Osteocyte (in vitro differentiated cells): Measurements from ENCODE around the gene FAAP20. TPM values are rescaled to one million over a fixed set of nuclear protein-coding genes. Genes with fewer than 3 reads are reported as not detected.

ENCODE experiments used
- DNase-seq: peaks from one replicate; pipeline ENCODE4 v3.0.0; 2021; ENCODE audit warnings: mixed read lengths; ENCODE audit not compliant: unreplicated experiment; ENCODE audit errors: extremely low spot score
- H3K27ac Mint-ChIP-seq: one replicate; pipeline ENCODE4 v1.8.0; 2021; ENCODE audit warnings: mild to moderate bottlenecking, mixed read lengths; ENCODE audit not compliant: unreplicated experiment
- H3K27me3 Mint-ChIP-seq: one replicate; pipeline ENCODE4 v1.8.0; 2021; ENCODE audit warnings: mixed read lengths; ENCODE audit not compliant: unreplicated experiment
- H3K36me3 Mint-ChIP-seq: one replicate; pipeline ENCODE4 v1.8.0; 2021; ENCODE audit warnings: mixed read lengths; ENCODE audit not compliant: unreplicated experiment
- H3K4me1 Mint-ChIP-seq: one replicate; pipeline ENCODE4 v1.8.0; 2021; ENCODE audit warnings: mixed read lengths; ENCODE audit not compliant: unreplicated experiment
- H3K4me3 Mint-ChIP-seq: one replicate; pipeline ENCODE4 v1.8.0; 2021; ENCODE audit warnings: mild to moderate bottlenecking, moderate library complexity, mixed read lengths; ENCODE audit not compliant: unreplicated experiment
- H3K9me3 Mint-ChIP-seq: one replicate; pipeline ENCODE4 v1.8.0; 2021; ENCODE audit warnings: mixed read lengths; ENCODE audit not compliant: unreplicated experiment
- CTCF ChIP-seq: fragments of 200-600 bp; sonication (generic); IDR thresholded peaks from 2 replicates; pipeline ENCODE4 v1.5.0; 2021; ENCODE audit warnings: antibody characterized with exemption, mild to moderate bottlenecking, moderate library complexity
- total RNA-seq: library from RNA; stranded (reverse); gene quantifications from 2 replicates; pipeline ENCODE4 v1.2.1, GENCODE V29; 2021

Gene FAAP20
- total RNA-seq, 1 donor from 2014 or later: 90.4 TPM

- DNase-seq: no peak
- Mint-ChIP-seq H3K27ac (no peak overlapping the region), H3K27me3 (peaks cover 5% of the 10 kb centered on the region), H3K4me3 (no peak overlapping the region), H3K4me1 (peaks cover 15% of the 10 kb centered on the region), H3K9me3 (no peaks in the 10 kb centered on the region), H3K36me3 (no peaks in the 10 kb centered on the region)
- no peak for TF ChIP-seq CTCF
Measured at GRCh38 chr1:2141025-2141424, 53.5 kb downstream of the FAAP20 start.

Other genes with a start within 250 kb of the FAAP20 start
- not detected in 2 replicates for gene CFAP74, start 191.0 kb downstream of the FAAP20 start, total RNA-seq
- gene GABRD, start 175.4 kb downstream of the FAAP20 start, total RNA-seq: not detected in 2 replicates
- gene PRKCZ, start 144.4 kb downstream of the FAAP20 start, total RNA-seq: 2.3 and 3.1 TPM in 2 replicates
- gene SKI, start 33.5 kb upstream of the FAAP20 start, total RNA-seq: 131 and 132 TPM in 2 replicates
- gene MORN1, start 196.8 kb upstream of the FAAP20 start, total RNA-seq: 10.9 and 12.7 TPM in 2 replicates
- gene RER1, start 197.1 kb upstream of the FAAP20 start, total RNA-seq: 144 and 147 TPM in 2 replicates
- 23.1 and 25.6 TPM in 2 replicates for gene PEX10, start 217.8 kb upstream of the FAAP20 start, total RNA-seq